ENCODE results near the gene DLG5.

DLG5 gene

DNA sequence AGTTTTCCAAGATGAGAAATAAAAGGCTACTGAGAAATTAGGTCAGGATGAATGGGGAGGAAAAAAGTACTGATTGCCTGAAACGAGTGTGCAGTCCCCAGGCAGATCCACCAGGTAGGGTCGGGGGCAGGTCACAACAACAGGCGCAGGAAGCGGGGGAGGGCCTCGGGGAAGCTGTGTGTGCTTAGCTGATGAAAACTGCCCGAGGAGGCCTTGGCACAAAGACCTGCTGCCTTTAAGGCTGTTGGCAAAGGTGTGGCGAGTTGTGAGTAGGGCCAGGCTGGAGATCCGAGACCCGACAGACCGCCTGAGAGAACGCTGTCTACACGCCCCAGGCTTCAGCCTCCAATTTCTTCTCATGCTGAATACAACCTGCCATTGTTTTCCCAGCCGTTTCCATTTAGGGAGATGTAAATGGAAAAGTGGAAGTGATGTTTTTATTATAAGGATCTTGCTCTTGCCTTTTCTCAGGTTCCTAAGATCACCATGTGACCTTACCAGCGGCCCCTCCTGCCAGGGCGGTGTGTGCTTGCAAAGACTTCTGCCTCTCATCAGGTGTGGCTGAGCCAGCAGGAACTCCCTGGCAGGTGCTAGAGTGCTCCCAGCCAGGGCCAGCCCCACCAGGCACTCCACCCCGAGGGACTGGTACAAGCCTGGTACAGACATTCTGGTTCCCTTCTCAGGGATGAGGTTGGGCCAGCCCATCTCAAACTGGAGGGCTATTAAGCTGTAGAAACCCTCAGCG, 60.8 kb downstream of the DLG5 start:
- TF ChIP-seq, protein P1, sequence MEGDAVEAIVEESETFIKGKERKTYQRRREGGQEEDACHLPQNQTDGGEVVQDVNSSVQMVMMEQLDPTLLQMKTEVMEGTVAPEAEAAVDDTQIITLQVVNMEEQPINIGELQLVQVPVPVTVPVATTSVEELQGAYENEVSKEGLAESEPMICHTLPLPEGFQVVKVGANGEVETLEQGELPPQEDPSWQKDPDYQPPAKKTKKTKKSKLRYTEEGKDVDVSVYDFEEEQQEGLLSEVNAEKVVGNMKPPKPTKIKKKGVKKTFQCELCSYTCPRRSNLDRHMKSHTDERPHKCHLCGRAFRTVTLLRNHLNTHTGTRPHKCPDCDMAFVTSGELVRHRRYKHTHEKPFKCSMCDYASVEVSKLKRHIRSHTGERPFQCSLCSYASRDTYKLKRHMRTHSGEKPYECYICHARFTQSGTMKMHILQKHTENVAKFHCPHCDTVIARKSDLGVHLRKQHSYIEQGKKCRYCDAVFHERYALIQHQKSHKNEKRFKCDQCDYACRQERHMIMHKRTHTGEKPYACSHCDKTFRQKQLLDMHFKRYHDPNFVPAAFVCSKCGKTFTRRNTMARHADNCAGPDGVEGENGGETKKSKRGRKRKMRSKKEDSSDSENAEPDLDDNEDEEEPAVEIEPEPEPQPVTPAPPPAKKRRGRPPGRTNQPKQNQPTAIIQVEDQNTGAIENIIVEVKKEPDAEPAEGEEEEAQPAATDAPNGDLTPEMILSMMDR (IDR thresholded peaks at IDR 0.05; ENCODE audit: extremely low read depth, missing control alignments): no peak
- DNase-seq (ENCODE audit: low spot score): no peak

DNA sequence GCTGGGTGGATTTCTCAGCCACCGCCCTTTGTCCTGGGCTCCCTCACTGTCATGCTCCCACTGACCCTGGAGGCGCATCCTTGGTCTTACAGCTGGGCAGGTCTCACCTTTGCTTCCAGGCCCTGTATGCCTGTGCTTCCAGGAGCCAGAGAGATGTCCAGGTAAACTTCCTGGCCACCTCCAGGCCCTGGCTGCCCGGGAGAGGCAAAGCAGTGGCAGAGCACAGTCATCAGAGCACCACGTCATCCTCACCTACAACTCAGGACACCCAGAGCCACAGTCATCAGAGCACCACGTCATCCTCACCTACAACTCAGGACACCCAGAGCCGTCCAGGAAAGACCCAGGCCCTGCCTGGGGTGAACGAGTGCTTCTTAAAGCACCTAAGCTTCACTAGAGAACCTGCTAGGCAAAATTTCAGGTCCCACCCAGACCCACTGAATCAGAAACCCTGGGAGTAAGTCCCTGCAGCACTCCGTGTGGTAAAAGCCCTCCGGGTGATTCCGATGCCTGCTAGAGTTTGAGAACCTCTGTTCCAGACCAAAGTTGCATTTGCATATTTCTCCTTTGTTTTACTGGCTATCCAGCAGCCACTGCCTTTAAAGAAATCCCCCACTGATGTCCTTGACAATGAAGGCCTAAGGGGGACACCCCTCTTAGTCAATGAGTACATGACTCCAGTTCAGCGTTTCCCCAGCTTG, 62.3 kb downstream of the DLG5 start:
- TF ChIP-seq, protein P1 (IDR thresholded peaks at IDR 0.05; ENCODE audit: extremely low read depth, missing control alignments): no peak
- no peak for DNase-seq (ENCODE audit: low spot score)

DNA sequence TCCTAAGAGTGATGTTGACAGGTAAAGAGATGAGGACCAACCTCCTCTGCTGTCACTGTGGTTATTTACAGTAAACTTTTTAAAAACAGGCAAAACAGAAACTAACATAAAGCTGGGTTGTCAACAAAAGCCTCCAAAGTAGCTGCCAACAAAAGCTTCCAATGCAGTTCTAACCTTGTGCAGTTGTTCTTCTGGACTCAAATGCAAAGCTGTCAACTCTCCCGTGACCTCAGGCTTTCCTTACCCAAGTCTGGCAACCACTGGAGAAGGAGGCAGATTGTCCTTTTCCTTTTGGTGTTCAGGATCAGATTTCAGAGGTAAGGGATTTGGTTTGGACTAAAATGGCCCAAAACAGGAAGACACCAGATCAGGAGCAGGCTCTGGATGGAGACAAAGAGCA, 63.1 kb downstream of the DLG5 start:
- DNase-seq (ENCODE audit: low spot score): no peak
- TF ChIP-seq, protein P1 (IDR thresholded peaks at IDR 0.05; ENCODE audit: extremely low read depth, missing control alignments): no peak

DNA sequence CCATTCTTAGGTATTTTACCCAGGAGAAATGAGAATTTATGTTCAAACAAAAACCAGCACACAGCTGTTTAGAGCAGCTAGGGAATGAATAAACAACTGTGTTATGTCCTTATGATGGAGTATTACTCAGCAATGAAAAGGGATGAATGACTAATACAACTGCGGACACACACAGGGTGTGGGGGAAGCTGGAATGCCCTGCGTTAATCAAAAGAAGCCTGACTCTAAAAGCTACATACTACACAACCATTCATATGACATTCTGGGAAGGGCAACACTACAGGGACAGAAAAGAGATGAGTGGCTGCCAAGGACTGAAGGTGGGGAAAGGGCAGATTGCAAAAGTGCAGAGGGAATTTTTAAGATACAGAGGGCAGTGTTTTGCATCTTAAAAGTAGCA, 64.0 kb downstream of the DLG5 start:
- DNase-seq (ENCODE audit: low spot score): no peak
- TF ChIP-seq, protein P1 (IDR thresholded peaks at IDR 0.05; ENCODE audit: extremely low read depth, missing control alignments): no peak

DNA sequence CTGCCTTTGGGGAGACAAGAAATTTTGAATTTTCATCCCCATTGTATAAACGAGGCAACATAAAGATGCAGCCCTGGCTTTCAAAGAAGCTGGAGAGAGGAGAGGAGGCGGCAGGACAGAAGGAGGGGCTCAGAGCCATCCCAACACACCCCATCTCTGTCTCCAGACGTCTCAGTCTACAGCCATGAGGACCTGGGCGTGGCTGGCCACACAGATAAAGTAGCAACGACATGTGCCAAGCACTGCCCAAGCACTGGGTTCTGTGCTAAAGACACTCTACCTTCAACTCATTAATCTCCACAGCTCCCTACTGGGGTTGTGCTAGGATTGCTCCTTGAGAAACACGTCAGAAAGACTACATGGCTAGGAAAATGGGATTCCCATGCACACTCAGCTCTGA, 65.2 kb downstream of the DLG5 start:
- TF ChIP-seq, protein P1 (IDR thresholded peaks at IDR 0.05; ENCODE audit: extremely low read depth, missing control alignments): no peak
- no peak for DNase-seq (ENCODE audit: low spot score)

DNA sequence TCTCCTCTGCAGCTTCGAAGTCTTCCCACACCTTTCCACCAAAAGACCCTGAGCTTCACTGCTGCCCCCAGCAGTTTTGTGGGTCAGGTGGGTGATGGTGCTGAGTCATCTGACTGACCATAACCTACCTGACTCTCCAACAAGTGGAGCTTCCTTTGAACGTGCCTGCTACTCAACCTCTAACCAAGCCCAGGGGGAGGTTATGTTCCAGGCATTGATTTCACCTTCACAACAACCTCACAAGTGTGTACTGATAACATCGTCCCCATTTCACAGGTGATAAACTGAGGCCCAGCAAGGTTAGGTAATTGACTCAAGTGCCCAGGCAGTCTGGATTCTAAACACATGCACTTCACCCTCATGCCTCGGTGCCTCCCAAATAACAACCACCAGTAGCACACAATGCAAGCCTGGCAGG, 66.7 kb downstream of the DLG5 start:
- DNase-seq (ENCODE audit: low spot score): no peak
- TF ChIP-seq, protein P1 (IDR thresholded peaks at IDR 0.05; ENCODE audit: extremely low read depth, missing control alignments): no peak

DNA sequence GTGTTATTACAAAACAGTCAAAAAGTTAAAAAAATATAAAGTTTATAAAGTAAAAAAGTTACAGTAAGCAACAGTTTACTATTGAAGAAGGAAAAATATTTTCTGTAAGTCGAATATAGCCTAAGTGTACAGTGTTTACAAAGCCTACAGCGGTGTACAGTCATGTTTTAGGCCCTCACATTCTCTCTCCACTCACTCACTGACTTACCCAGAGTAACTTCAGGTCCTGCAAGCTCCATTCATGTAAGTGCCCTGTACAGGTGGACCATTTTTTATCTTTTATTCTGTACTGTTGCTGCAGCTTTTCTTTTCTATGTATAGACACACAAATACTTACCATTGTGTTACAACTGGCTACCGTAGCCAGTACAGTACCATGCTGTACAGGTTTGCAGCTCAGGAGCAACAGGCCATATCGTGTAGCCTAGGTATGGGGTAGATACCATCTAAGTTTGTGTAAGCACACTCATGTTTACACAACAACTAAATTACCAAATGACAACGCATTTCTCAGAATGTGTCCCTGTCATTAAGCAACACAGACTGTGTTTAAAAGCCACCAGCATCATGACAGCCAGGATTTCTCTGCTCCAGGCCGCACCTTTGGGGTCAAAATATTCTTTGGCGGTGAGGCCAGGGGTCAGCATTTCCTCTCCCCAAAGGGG, 67.2 kb downstream of the DLG5 start:
- DNase-seq (ENCODE audit: low spot score): no peak
- TF ChIP-seq, protein P1 (IDR thresholded peaks at IDR 0.05; ENCODE audit: extremely low read depth, missing control alignments): no peak
